HG02588 (cell line): Measurements from ENCODE around the gene TYMP.

Experiments used
- ATAC-seq: cut with Tn5 transposase; IDR thresholded peaks from one replicate; pipeline ENCODE4 v1.9.1; 2021; ENCODE audit warnings: mild to moderate bottlenecking, moderate library complexity; ENCODE audit not compliant: unreplicated experiment

The TYMP gene

GRCh38 chr22:50486561-50487289 lies 43.1 kb downstream of the TYMP start, which contains the start of gene MIOX:
Gene MIOX (plus strand): TSS chr22:50486859. CDS start chr22:50486898, 39 bp downstream.
- no peak for ATAC-seq

GRCh38 chr22:50485221-50486131 lies 44.3 kb downstream of the TYMP start:
- no peak for ATAC-seq

GRCh38 chr22:50483977-50484853 lies 45.6 kb downstream of the TYMP start:
- ATAC-seq, result no peak

- no peak for ATAC-seq
Observed at GRCh38 chr22:50483556-50483955, 46.3 kb downstream of the TYMP start.

- no peak for ATAC-seq
Observed at GRCh38 chr22:50483106-50483505, 46.7 kb downstream of the TYMP start.

GRCh38 chr22:50482107-50483074 lies 47.4 kb downstream of the TYMP start:
- no peak for ATAC-seq

- no peak for ATAC-seq
Observed at GRCh38 chr22:50481440-50482106, 48.2 kb downstream of the TYMP start, which contains the start of gene ADM2. Gene ADM2 (plus strand): TSS chr22:50481543. CDS start chr22:50481848, 305 bp downstream.

GRCh38 chr22:50481045-50481439 lies 48.8 kb downstream of the TYMP start:
- ATAC-seq, result no peak

- ATAC-seq, result no peak
Observed at GRCh38 chr22:50479721-50480120, 50.1 kb downstream of the TYMP start.

GRCh38 chr22:50477923-50478322 lies 51.9 kb downstream of the TYMP start:
- no peak for ATAC-seq

GRCh38 chr22:50476868-50477267 lies 52.9 kb downstream of the TYMP start:
- ATAC-seq, result no peak
